HEK293 (cell line): ENCODE data around the gene MYLK2.

Experiments
- ATF2 ChIP-seq: fragments of 450-650 bp; formaldehyde crosslinking; IDR thresholded peaks from 2 replicates; pipeline ENCODE4 v1.5.1; 2016; ENCODE audit warnings: missing biosample characterization, missing genetic modification characterization, low read depth
- CTCF ChIP-seq: fragments of 450-650 bp; formaldehyde crosslinking; IDR thresholded peaks from 2 replicates; pipeline ENCODE4 v1.5.1; 2016; ENCODE audit warnings: missing biosample characterization, missing genetic modification characterization
- HOXA7 ChIP-seq: sonication (generic); formaldehyde crosslinking; IDR thresholded peaks from 2 replicates; pipeline ENCODE4 v1.8.1; 2022; ENCODE audit warnings: missing genetic modification reagents, borderline replicate concordance
- PBX3 ChIP-seq: sonication (generic); formaldehyde crosslinking; IDR thresholded peaks from 2 replicates; pipeline ENCODE4 v1.8.1; 2022; ENCODE audit warnings: mild to moderate bottlenecking, moderate library complexity, missing genetic modification reagents
- SP3 ChIP-seq: fragments of 450-650 bp; formaldehyde crosslinking; IDR thresholded peaks from 2 replicates; pipeline ENCODE4 v1.5.1; 2016; ENCODE audit warnings: missing biosample characterization, missing genetic modification characterization
- YY1 ChIP-seq: fragments of 450-650 bp; formaldehyde crosslinking; IDR thresholded peaks from 2 replicates; pipeline ENCODE4 v1.5.1; 2018; ENCODE audit warnings: missing biosample characterization, missing genetic modification characterization
- ZEB2 ChIP-seq: fragments of 450-650 bp; formaldehyde crosslinking; IDR thresholded peaks from 2 replicates; pipeline ENCODE4 v1.5.1; 2016; ENCODE audit warnings: missing biosample characterization, missing genetic modification characterization
- ZNF202 ChIP-seq: fragments of 450-650 bp; formaldehyde crosslinking; IDR thresholded peaks from 2 replicates; pipeline ENCODE4 v1.5.1; 2016; ENCODE audit warnings: missing biosample characterization, missing genetic modification characterization, borderline replicate concordance
- ZNF629 ChIP-seq: fragments of 450-650 bp; formaldehyde crosslinking; IDR thresholded peaks from 2 replicates; pipeline ENCODE4 v1.5.1; 2017; ENCODE audit warnings: missing biosample characterization, missing genetic modification characterization
- ZNF639 ChIP-seq: fragments of 450-650 bp; formaldehyde crosslinking; IDR thresholded peaks from 2 replicates; pipeline ENCODE4 v1.5.1; 2016; ENCODE audit warnings: missing biosample characterization, missing genetic modification characterization

GRCh38 chr20:31781945-31782344 is 37.2 kb upstream of the MYLK2 start:
- TF ChIP-seq CTCF (tag by site-specific recombination) (no peak), ATF2 (tag by site-specific recombination) (no peak), ZEB2 (tag by site-specific recombination) (no peak), YY1 (tag by site-specific recombination) (no peak), SP3 (no peak), PBX3 (CRISPR knock-in tag) (no peak), ZNF629 (tag by site-specific recombination) (no peak), HOXA7 (CRISPR knock-in tag) (no peak), ZNF202 (no peak), ZNF639 (tag by site-specific recombination) (no peak)
